ENCODE results near the gene SAXO2.
"Not testable (repeated sequence)": the region's sequence is repeated elsewhere in the genome, so short reads cannot be mapped to it uniquely, and the experiment has no call there.

SAXO2 gene

GRCh38 chr15:82288202-82288601 is 25.6 kb downstream of the SAXO2 start:
- DNase-seq, result not testable (repeated sequence)

GRCh38 chr15:82292271-82292670 is 29.7 kb downstream of the SAXO2 start:
- DNase-seq, result no peak

GRCh38 chr15:82294061-82294690 is 31.6 kb downstream of the SAXO2 start:
- no peak for DNase-seq

GRCh38 chr15:82297546-82297945 is 34.9 kb downstream of the SAXO2 start:
- DNase-seq, result no peak

- DNase-seq, result no peak
These were observed 35.4 kb downstream of the SAXO2 start for GRCh38 chr15:82298032-82298431.

- peak; percentile 49 for DNase-seq
These were observed 35.9 kb downstream of the SAXO2 start for GRCh38 chr15:82298520-82298919.

GRCh38 chr15:82299511-82299914 is 36.9 kb downstream of the SAXO2 start:
- DNase-seq, result not testable (repeated sequence)

- DNase-seq, result not testable (repeated sequence)
These were observed 37.7 kb downstream of the SAXO2 start for GRCh38 chr15:82300326-82300725.

- no peak for DNase-seq
These were observed 38.3 kb downstream of the SAXO2 start for GRCh38 chr15:82300883-82301282.

- no peak for DNase-seq
These were observed 38.8 kb downstream of the SAXO2 start for GRCh38 chr15:82301296-82302016.

- DNase-seq, result no peak
These were observed 41.5 kb downstream of the SAXO2 start for GRCh38 chr15:82303956-82304777.

- DNase-seq, result no peak
These were observed 42.1 kb downstream of the SAXO2 start for GRCh38 chr15:82304778-82305090.

GRCh38 chr15:82305621-82306048 is 43.0 kb downstream of the SAXO2 start:
- no peak for DNase-seq

- DNase-seq, result no peak
These were observed 44.4 kb downstream of the SAXO2 start for GRCh38 chr15:82306791-82307713.

GRCh38 chr15:82307714-82308081 is 45.1 kb downstream of the SAXO2 start:
- no peak for DNase-seq

- DNase-seq, result no peak
These were observed 47.2 kb downstream of the SAXO2 start for GRCh38 chr15:82309802-82310201.

GRCh38 chr15:82311321-82311720 is 48.7 kb downstream of the SAXO2 start:
- DNase-seq, result not testable (repeated sequence)

- DNase-seq, result no peak
These were observed 50.1 kb downstream of the SAXO2 start for GRCh38 chr15:82312586-82313349.

- DNase-seq, result no peak
These were observed 50.8 kb downstream of the SAXO2 start for GRCh38 chr15:82313446-82313845.

GRCh38 chr15:82313951-82314768 is 51.5 kb downstream of the SAXO2 start:
- not testable (repeated sequence) for DNase-seq

Data from stimulated activated CD4-positive, alpha-beta T cell treated with anti-CD3 and anti-CD28 coated beads, Interleukin-4, amount 100 ng/mL, for 1 hour (primary cell).